Measurements from ENCODE around the gene REEP1.

DNA sequence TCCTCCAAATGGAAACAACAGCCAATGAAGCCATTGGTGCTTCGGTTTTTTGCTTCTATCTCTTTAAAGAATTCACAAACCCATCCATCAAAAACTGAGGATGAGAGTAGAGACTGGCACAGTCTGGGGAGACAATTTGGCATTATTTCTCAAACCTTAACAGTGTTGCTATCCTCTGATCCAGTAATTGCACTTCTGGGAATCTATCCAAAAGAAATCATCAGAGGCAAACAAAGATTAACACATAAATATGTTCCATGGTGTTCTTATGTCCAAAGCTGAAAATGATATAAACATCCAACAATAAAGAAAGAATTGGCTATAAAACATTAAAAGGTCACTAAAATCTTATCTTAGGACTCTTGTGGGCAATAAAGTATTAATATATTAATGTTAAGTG, 35.1 kb downstream of the REEP1 start:
- TF ChIP-seq YY1 (IDR thresholded peaks at IDR 0.05; ENCODE audit: insufficient read depth, insufficient read length) (no peak), SUZ12 (IDR thresholded peaks at IDR 0.05; ENCODE audit: extremely low read depth, insufficient read depth, insufficient read length) (no peak)
